ENCODE measurements around the gene RAB31.
"Not testable (repeated sequence)": the region's sequence is repeated elsewhere in the genome, so short reads cannot be mapped to it uniquely, and the experiment has no call there.

Gene RAB31

DNA sequence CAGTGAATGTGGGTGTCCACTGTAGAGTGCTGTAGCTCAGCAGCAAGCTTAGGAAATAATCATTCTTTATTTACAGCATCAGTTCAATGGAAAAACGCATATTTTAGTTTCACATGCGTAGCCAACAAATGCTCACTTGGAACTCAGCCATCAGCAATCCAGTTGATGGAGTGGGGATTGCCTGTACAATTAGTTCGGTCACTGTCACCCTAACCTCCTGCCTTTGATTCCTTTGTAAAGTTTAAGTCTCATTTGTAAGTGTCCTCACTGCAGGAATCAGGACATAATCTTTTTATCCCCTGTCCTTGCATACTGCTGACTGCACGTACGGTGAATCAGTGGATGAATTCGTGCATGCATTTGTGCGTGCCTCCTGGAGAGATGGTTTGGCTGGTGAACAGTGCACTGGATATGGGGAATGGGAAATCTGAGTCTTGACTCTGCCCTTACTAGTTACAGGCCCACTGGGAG, 55.9 kb downstream of the RAB31 start:
- no peak for DNase-seq

DNA sequence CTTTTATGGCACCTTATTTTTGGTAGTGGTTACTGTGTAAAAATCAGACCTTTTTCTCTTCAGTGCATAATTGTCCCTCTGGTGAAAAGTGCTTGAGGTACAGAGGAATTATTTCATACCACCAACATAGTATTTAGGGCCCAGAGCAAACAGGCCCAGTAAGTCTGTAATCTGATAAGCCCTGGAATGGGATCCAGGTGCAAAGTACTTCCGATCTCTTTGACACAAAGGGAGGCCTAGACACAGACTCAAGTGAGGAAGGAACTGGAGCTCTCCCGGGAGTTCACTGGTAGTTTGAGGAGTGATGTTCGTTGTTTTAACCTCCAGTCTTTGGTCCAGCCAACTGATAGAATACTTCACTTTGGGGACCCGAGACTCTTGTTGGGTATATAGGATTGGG, 57.4 kb downstream of the RAB31 start:
- DNase-seq, result no peak

DNA sequence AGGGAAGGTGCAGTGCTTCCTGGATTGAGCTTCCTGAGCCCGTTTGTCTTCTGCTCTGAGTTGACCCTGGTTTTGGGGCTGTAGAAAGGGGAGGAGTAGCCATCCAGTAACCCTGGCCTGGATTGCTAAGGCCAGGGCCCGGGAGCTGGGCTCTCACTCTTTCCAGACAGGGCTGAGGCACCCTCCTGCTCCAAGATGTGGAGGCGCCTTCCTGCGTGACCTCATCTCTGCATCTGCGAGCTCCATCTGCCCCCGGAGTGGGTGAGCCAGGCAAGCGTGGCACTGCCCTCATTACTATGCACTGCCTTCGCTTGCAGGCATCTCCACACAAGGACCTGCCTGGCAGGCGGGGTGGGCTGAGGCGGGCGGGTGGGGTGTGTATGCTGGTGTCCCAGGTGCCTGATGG, 58.0 kb downstream of the RAB31 start:
- no peak for DNase-seq

DNA sequence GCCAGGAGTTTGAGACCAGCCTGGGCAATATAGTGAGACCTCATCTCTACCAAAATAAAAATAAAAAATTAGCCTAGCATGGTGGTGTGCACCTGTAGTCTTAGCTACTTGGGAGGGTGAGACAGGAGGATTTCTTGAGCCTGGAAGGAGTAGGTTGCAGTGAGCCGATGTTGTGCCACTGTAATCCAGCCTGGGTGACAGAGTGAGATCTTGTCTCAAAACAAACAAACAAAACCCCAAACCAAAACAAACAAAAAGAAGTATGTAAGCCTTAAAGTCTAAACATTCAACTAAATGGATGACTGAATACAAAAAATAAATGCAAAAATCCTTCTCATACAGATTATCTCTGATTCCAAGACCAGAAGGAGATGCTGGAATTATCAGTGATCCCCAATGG, 58.6 kb downstream of the RAB31 start:
- no peak for DNase-seq

DNA sequence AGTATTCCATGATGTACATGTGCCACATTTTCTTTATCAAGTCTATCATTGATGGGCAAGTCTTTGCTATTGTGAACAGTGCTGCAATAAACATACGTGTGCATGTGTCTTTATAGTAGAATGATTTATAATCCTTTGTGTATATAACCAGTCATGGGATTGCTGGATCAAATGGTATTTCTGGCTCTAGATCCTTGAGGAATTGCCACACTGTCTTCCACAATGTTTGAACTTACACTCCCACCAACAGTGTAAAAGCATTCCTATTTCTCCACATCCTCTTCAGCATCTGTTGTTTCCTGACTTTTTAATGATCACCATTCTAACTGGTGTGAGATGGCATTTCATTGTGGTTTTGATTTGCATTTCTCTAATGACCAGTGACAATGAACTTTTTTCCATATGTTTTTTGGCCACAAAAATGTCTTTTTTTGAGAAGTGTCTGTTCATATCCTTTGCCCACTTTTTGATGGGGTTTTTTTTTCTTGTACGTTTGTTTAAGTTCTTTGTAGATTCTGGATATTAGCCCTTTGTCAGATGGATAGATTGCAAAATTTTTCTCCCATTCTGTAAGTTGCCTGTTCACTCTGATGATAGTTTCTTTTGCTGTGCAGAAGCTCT, 60.1 kb downstream of the RAB31 start:
- DNase-seq, result not testable (repeated sequence)

DNA sequence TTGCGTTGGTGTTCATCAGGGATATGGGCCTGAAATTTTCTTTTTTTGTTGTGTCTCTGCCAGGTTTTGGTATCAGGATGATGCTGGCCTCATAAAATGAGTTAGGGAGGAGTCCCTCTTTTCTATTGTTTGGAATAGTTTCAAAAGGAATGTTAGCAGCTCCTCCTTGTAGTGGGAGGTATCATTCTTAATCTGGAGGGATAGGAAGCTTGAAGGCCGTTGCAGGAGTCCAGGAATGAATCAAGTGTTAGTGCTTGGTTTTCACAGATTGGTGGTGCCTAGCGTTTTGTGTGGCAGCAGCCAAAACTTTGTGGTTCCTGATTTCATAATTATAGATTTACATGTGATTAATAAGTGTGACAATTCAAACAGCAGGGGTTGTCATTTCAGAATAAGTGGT, 62.0 kb downstream of the RAB31 start:
- DNase-seq, result not testable (repeated sequence)

DNA sequence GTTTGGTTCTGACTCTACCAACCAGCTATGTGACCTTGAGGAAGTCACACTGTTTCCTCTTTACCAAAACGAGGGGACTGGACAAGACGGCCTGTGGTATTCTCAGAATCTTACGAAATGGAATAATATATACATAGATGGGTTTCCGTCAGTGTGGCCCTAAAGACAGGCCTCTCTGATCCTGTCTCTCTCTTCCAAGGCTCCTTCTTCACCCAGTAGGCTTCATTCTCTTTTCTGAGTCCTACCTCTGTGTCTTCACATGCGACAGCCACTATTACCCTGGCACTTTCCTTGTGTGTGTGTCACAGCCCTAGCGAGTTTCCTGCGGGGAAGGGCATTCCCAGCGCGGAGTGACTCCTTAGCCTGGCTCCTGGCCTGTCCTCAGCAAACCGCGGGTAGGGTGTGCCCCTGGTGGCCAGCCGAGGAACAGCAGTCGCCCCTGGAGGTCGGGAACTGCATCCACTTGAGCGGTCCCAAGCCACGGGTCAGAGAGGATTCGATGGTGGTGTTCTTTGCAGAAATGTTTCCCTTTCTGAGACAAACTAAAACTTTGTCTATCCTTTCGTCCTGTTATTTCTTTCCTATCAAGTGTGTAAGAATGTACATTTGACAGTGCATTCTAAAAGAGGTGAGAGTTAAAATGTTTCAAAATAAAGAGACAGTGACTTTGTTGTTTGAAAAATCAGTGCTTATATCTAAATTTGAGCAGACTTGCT, 63.3 kb downstream of the RAB31 start:
- peak; percentile 71 for DNase-seq

DNA sequence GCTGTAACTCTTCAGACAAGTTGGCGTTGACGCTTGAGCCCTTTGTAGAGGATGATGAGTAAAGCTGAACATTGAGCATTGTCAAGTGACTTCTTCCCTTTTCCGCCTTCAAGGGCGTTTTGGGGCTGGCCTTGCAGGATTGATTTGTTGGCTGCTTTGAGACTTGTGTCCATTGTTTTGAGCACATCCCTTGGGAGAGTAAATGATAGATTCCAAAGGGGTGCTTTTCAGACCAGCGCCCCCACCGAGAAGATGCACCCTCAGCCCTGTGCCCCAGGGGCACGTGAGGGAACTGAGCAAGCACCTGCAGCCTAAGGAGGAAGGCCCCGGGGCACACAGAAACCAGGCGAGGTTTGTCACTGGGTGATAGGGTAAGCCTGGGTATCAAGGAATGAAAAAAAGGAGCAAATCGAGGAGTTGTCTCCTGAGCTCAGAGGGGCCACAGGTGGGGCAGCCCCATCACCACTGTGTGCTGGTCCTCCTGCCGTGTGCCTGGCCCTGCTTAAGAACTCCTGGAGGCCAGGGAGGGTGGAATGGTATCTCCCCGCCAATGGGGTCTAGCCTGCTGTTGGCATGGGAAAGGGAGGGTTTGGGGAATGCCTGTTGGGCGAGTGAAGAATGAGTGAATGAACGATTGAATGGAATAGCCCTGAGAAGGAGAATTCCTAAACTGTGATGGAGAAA, 64.0 kb downstream of the RAB31 start:
- no peak for DNase-seq

DNA sequence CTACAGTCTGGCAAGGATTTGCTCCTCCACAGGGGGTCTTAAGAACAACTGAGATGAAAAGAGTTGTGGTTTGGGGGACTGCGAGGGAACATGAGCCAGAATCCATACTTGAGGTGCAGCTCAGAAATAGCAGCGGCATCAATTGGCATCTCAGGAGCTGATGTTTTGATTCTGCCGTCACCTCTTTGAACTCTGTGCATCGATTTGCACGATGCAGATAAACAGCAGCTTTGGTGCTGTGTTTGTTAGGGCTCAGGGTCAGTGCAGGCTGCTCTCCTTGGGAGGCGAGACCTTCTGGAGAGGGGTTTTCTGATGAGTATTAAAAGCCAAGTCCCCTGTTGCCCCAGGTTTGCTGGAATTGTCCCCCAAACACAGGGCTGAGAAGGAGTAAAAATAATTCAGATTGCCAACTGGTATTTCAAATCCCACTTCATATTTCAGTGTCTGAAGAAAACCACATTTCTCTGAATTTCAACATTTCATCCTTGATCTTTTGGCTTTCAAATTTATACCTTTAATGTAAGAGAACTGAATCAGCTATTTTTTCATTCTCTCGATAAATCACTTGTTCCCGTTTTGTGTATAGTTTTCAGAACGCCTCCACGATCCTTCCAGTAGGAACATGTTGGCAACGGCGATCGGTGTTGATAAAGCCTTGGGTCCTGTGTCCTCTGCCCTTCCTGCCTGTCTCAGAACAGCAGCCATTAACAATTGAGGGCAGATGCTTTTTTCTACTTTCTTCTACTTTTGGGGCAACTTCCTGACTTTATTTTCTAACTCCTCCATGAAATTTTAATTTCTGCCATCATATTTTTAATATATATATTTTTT, 65.0 kb downstream of the RAB31 start:
- no peak for DNase-seq

DNA sequence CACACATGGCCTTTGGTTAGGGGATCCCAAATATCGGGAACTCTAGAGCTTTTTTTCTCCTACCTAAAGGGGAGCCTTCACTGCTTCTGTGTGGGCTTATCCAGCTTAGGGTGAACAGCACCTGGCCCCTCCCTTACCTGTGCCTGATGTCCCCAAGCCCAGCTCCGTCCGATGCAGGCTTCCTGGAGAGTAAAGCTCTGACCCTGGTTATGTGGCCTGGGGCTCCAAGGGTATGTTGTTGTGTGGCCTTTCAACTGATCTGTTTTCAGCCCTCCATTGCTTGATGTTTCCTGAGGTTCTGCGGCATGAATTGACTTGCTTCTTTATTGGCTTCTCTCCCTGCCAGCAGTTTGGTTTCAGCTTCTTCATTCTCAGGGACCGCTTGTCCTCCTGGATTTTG, 66.0 kb downstream of the RAB31 start:
- no peak for DNase-seq

DNA sequence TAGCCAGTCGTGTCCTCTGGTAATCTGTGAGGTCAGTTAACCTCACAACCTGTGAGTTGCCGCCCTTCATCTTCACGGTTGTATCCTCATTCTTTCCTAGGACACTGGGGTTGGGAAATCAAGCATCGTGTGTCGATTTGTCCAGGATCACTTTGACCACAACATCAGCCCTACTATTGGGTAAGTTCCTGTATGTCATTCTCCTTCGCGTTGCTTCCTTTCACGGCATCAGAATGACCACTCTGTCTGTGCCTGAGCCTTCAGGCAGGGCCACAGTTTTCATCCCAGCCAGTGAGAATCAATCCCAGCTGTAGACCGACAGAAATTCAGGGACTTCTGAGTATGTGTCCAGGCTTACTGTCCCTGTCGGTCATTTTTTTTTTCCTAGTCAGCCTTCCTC, 67.1 kb downstream of the RAB31 start:
- DNase-seq, result no peak

DNA sequence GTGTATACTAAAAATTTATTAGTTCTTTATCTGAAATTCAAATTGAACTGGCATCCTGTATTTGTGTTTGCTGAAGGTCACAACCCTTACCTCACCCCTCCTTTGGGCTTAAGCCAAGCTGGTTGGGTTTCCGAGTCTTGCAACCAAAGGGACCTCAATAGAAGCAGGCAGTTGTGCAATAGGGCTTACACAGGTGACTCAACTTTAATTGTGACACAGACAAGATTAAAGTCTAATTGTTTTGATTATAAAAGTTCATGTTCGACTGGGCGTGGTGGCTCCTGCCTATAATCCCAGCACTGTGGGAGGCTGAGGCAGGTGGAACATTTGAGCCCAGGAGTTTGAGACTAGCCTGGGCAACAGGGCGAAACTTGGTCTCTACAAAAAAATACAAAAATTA, 71.5 kb downstream of the RAB31 start:
- DNase-seq, result no peak

DNA sequence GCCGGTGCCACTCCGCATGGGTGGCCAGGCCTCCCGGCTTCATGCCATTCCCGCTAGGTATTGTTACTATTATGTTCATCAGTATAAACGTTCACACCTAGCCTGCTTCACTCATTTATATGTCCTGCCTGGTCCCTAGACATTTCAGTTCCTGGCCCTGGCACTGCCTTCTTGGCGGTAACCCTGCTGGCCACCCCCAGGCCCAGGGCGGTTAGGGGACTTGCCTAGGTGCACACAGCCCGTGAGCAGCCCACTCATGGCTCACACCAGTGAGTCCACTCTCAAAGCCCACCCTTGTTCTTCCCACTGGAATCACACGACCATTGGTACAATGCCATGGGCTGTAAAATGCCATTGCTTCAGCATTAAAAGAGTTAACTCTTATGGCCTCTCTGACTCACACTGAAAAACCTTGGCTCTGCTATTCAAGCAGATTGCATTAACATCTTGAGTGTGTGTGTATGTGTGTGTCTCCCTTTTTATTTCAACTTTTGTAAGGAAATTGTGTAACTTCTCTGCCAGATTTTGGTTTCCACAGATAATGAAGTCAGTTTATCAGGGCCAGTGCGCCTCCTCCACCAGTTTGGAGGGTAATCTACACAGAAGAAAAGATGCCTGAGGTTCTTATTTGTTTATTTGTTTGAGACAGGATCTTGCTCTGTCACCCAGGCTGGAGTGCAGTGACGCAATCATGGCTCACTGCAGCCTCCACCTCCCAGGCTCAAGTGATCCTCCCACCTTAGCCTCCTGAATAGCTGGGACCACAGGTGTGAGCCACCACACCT, 74.2 kb downstream of the RAB31 start:
- peak; percentile 91 for DNase-seq

DNA sequence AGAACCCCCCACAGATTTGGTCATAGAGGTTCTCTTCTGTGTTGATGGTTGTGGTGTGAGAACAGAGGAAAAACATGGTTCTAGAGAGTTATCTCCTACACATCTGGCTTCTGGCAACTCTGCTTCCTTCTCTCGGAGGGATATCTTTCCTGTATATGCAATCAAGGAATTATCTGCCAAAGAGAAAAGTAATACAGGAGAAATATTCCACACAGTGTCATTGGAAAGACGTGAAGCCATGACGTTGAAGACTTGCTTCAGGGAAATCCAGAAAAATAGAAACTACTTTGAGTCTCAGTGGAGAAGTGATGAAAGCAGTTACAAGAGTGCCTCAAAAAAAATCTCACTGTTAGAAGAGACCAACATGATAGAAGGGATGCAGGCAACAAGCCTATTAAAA, 78.5 kb downstream of the RAB31 start:
- no peak for DNase-seq

DNA sequence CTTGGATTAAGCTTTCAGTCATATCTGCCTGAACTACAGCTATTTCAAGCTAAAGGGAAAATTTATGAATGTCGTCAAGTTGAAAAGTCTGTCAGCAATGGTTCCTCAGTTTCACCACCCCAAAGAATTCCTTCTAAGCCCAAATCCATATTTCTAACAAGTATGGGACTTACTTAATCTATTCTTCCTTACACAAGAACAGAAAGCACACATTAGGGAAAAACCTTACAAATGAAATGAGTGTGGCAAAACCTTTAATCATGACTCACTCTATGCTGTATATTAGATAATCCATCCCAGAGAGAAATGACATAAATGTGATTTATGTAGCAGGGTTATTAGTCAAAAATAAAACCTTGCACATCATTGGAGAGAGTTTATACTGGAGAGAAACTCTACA, 78.9 kb downstream of the RAB31 start:
- DNase-seq, result peak; percentile 68

DNA sequence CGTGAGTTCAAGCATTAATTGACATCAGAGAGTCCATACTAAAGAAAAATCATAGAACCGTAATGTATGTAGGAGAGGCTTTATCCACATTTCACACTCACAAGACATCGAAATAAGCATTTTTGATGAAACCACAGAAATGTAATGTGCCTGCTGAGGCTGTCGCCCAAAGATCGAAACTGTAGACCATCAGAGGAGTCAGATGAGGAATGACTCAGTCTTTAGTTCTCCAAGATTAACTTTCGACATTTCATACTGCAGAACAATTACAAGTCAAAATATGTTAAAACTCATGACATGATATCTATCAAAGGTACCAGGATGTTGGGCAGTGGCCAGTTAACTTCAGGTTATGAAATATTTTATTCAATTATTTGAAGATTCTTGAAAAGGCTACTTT, 79.6 kb downstream of the RAB31 start:
- peak; percentile 93 for DNase-seq

DNA sequence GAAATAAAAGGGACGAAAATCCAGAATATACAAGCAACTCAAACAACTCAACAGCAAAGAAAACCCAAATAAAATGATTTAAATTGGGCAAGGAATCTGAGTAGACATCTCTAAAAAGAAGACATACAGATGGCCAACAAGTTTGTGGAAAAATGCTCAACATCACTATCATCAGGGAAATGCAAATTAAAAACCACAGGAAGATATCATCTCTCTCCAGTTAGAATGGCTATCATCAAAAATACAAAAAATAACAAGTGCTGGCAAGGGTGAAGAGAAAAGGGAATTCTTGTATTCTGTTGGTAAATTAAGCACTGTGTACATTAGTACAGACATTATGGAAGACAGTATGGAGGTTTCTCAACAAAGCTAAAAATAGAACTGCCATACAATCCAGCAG, 80.0 kb downstream of the RAB31 start:
- peak; percentile 30 for DNase-seq

DNA sequence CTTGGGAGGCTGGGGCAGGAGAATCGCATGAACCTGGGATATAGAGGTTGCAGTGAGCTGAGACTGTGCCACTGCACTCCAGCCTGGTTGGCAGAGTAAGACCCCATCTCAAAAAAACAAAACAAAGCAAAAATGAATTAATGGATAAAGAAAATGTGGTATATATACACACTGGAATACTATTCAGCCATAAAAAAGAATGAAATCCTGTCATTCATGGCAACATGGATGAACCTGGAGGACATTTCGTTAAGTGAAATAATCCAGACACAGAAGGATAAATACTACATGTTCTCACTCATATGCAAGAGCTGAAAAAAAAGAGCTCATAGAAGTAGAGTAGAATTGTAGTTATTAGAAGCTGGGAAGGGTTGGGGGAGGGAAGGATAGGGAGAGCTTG, 80.8 kb downstream of the RAB31 start:
- no peak for DNase-seq

DNA sequence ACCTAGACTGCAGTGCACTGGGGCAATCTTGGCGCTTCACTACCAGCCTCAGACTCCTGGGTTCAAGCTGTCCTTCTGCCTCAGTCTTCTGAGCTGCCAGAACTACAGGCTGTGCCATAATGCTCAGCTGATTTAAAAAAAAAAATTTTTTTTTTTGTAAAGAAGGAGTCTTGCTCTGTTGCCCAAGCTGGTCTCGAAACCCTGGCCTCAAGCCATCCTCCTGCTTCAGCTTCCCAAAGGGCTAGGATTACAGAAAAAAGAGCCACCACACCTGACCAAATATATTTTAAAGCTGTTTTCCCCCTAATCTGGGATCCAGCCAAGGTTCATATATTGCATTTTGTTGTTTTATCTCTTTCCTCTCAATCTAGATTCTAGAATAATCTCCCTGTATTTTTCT, 82.2 kb downstream of the RAB31 start:
- no peak for DNase-seq

DNA sequence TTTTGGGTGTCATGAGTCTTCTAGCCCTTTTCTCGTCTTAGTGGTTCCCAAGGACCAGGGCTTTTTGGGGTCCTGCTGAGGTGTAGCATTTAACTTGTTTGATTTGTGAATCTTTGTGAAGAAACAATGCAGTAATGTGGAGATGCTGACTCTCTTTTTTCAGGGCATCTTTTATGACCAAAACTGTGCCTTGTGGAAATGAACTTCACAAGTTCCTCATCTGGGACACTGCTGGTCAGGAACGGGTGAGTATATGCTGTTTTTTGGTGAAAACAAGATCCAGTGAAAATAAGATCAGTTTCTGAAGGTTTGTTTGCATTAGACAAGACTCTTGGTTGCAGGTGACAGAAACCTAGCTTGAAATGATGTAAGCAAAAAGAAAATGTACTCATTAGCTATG, 83.9 kb downstream of the RAB31 start:
- no peak for DNase-seq

DNA sequence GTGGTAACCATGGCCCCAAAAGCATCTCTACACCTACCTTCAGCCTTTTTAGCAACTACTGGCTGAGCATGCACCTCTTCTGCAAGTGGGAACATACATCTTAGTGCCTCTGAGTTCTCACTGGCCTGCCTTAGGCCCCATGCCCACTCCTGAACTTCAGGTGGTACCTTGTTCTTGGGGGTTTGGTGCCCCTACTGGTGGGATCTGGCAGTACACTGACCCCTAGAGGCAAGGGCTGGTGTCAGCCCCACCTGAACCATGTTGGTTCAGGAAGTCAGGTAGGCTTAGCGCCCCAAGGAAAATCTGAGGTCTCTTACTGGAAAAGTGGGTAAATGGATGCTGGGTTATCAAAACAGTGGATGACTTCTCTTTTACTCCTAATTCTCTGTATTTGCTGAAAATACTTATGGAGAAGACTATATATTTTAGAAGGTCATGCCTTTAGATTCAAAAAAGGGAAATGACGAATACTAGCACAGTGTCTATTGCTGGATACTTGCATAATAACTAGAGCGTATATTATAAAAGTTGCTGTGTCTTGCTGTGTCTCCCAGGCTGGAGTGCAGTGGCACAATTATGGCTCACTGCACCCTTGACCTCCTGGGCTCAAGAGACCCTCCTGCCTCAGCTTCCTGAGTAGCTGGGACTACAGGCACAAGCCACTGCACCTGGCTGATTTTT, 84.6 kb downstream of the RAB31 start:
- no peak for DNase-seq

DNA sequence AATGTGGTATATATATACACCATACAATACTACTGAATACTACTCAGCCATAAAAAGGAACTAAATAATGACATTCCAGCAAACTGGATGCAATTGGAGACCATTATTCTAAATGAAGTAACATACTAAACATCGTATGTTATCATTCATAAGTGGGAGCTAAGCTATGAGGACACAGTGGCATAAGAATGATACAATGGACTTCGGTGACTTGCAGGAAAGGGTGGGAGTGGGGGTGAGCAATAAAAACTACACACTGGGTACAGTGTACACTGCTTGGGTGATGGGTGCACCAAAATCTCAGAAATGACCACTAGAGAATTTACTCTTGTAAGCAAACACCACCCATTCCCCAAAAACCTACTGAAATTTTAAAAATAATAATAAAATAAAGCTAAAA, 87.9 kb downstream of the RAB31 start:
- no peak for DNase-seq

Data from fibroblast of skin of right biceps (primary cell).